Measurements from ENCODE around the gene RPS6KA5. TPM values are rescaled to one million over a fixed set of nuclear protein-coding genes. Genes with fewer than 3 reads are reported as not detected.

RPS6KA5 gene
- 10 to 100 TPM; 30.8 to 48.6 (median 36.6) TPM for total RNA-seq

GRCh38 chr14:91060351-91061055 is at the start of gene RPS6KA5:
TSS of gene RPS6KA5 (minus strand) at chr14:91060641. CDS start at chr14:91060434, 207 bp downstream.
- H3K27me3 ChIP-seq: no peaks in the 10 kb centered on the region
- peaks cover 4 to 65% (median 24%) of the 10 kb centered on the region in 3 donors for H3K4me1 ChIP-seq
- peak; percentile 95 for ATAC-seq
- peak within 1 kb of the TSS; percentile 96 to 99 (median 98) for H3K27ac ChIP-seq
- WGBS, 2 donors (ENCODE audit: low coverage in 1 of 2): 0% methylated on average over 5 to 6 of the region's 71 CpGs
- H3K9me3 ChIP-seq: no peaks in the 10 kb centered on the region
- TF ChIP-seq EP300 (IDR thresholded peaks at IDR 0.05) (no peak), POLR2A (IDR thresholded peaks at IDR 0.05) (peak; percentile 93 to 95), POLR2AphosphoS5 (IDR thresholded peaks at IDR 0.05) (peak; percentile 94), CTCF (IDR thresholded peaks at IDR 0.05) (peak in 3 of 4 experiments; percentile 49 to 68 (median 65))
- peak within 1 kb of the TSS; percentile 83 to 97 for H3K4me3 ChIP-seq
- H3K36me3 ChIP-seq: no peaks in the 10 kb centered on the region

GRCh38 chr14:91108941-91109611 is 48.6 kb upstream of the RPS6KA5 start:
- TF ChIP-seq CTCF (IDR thresholded peaks at IDR 0.05) (no peak), EP300 (IDR thresholded peaks at IDR 0.05) (no peak), POLR2A (IDR thresholded peaks at IDR 0.05) (no peak), POLR2AphosphoS5 (IDR thresholded peaks at IDR 0.05) (no peak)
- peaks cover 11 to 81% (median 21%) of the 10 kb centered on the region in 3 donors for H3K4me1 ChIP-seq
- H3K36me3 ChIP-seq: no peaks in the 10 kb centered on the region
- ATAC-seq: peak; percentile 45
- no peaks in the 10 kb centered on the region for H3K9me3 ChIP-seq
- H3K27ac ChIP-seq: peak overlapping the region; percentile 85 to 96 (median 92)
- WGBS, 2 donors (ENCODE audit: low coverage in 1 of 2): 27 to 50% methylated on average over 2 to 6 of the region's 7 CpGs
- H3K27me3 ChIP-seq: no peaks in the 10 kb centered on the region
- no peak overlapping the region for H3K4me3 ChIP-seq

- H3K27ac ChIP-seq: peak overlapping the region in 3 of 4 donors; percentile 24 to 62 (median 59)
- 30 to 33% methylated on average over 3 to 8 of the region's 8 CpGs for WGBS, 2 donors (ENCODE audit: low coverage in 1 of 2)
- no peaks in the 10 kb centered on the region for H3K9me3 ChIP-seq
- no peak for TF ChIP-seq POLR2A (IDR thresholded peaks at IDR 0.05)
- TF ChIP-seq CTCF (IDR thresholded peaks at IDR 0.05): no peak
- no peak for TF ChIP-seq POLR2AphosphoS5 (IDR thresholded peaks at IDR 0.05)
- TF ChIP-seq EP300 (IDR thresholded peaks at IDR 0.05): no peak
- peaks cover 0 to 51% (median 0%) of the 10 kb centered on the region in 3 donors for H3K4me1 ChIP-seq
- no peak for ATAC-seq
- no peak overlapping the region for H3K4me3 ChIP-seq
- no peaks in the 10 kb centered on the region for H3K36me3 ChIP-seq
- H3K27me3 ChIP-seq: no peaks in the 10 kb centered on the region
Measured at GRCh38 chr14:91103116-91103515, 42.7 kb upstream of the RPS6KA5 start.

GRCh38 chr14:91100102-91100501 is 39.7 kb upstream of the RPS6KA5 start:
- H3K36me3 ChIP-seq: no peaks in the 10 kb centered on the region
- no peak for ATAC-seq
- WGBS, 2 donors (ENCODE audit: low coverage in 1 of 2): 78 to 83% methylated on average over 5 of the region's 5 CpGs
- peaks cover 0 to 33% (median 0%) of the 10 kb centered on the region in 3 donors for H3K4me1 ChIP-seq
- no peak for TF ChIP-seq POLR2AphosphoS5 (IDR thresholded peaks at IDR 0.05)
- TF ChIP-seq CTCF (IDR thresholded peaks at IDR 0.05): no peak
- TF ChIP-seq POLR2A (IDR thresholded peaks at IDR 0.05): no peak
- TF ChIP-seq EP300 (IDR thresholded peaks at IDR 0.05): no peak
- no peak overlapping the region for H3K27ac ChIP-seq
- H3K9me3 ChIP-seq: no peaks in the 10 kb centered on the region
- no peaks in the 10 kb centered on the region for H3K27me3 ChIP-seq
- H3K4me3 ChIP-seq: no peak overlapping the region

All from gastroesophageal sphincter (tissue), 4 donors.